GM19463 (cell line): Measurements from ENCODE around the gene ZP4.
A peak's percentile ranks its signal among the peaks of the same experiment; 100 is the strongest.
"Not testable (repeated sequence)": the region's sequence is repeated elsewhere in the genome, so short reads cannot be mapped to it uniquely, and the experiment has no call there.

Experiments
- ATAC-seq: cut with Tn5 transposase; IDR thresholded peaks from one replicate; pipeline ENCODE4 v1.9.1; 2021; ENCODE audit warnings: mild to moderate bottlenecking, moderate library complexity; ENCODE audit not compliant: unreplicated experiment

The ZP4 gene

DNA sequence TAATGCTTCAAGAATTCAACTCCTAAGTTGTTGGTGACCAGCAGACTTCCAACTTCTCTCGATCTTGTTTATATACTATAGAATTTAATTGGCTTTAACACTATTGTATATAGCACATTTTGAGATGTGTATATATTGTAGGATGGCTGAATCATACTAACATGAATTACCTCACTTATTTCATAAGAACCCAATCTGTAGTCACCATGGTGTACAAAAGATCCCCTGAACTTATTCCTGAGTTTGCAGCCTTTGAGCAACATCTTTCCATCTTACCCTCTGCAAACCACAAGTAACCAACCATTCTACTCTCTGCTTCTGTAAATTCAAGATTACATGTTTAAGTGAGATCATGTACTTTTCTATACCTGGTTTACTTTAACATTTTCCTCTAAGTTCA lies 12.3 kb downstream of the ZP4 start:
- no peak for ATAC-seq

DNA sequence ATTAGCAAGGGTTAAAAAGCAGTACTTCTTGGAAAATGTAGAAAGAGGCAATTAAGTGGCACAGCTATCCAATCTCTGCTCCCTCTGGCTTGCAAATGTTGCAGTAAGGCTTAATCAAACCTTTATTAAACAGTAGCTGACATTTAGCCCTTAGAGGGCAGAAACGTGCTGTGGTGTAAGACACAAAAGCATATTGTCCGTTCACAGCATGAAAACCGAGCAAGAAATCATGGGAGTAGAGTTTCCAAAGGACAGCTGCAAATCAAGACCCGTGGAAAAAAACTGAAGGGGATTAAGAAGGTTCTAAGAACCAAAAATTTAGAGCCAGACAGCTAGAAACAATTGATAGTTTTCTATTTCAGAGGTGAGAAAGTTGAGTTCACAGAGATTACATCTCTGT lies 13.1 kb downstream of the ZP4 start:
- no peak for ATAC-seq

- no peak for ATAC-seq
Observed at GRCh38 chr1:237875291-237875690, 15.4 kb downstream of the ZP4 start.

DNA sequence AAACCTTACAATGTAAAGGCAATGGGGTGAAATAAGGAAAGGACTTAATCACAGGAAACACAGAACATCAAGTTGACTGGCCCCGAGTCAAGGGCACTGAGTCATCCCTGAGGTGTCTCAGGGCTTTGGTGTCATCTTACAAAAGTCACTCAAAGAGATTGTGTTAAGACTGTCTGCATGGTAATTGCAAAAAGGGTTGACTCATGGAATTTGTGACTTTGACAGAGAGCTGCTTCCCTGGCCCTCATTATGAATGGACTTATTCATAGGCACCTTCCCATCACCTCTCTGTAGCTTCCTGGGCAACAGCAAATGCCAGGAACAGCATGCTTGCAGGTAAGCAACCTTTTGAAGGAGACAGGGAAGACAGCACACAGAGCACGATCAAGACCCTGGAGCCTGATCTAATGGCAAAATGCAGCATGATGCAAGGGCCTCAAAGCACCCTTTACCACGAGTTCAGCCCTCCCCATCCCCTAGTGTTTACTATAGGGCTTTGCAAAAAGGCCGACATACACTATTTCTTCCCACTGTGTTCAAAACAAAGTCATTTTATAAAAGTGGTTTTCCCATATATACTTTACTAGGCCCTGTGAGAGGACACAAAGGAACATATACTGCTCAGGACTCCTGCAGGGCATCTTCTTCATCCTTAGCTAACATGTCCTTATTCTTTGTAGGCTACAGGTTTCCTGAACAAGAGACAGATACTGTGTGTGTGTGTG lies 17.1 kb downstream of the ZP4 start:
- no peak for ATAC-seq

DNA sequence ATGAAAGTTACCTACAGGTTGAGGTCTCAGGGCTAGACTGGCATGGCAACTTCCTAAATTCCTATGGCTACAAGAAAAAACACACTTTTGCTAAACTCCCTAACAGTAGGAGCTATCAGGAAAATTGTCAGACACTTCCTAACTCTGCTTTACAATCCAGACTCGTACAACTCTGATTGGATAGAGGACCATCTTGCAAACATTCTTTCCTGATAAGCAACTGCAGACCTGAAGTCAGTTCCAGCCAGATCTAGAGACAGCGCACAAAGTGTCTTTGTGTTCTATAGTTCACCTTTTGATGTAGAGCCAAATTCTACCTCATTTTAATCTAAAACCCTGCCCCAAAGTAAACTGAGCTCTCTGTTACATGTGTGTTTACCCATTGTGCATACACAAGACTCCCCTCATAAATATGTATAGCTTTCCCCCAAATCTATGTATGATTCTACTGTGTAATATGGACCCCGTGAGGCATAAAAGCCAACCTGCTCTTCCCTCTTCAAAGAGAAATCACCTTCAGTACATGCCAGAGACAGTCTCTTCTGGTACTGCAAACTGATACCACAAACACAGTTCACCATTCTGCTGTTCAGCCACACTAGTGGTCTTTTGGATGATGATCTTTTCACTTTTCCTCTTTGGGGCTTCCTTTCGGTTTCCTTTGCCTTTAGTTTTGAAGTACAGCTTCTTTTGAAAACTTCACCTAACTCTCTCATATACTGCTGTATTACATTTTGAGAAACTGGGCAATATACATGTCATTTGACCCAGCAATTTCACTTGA lies 21.7 kb downstream of the ZP4 start:
- ATAC-seq = no peak

DNA sequence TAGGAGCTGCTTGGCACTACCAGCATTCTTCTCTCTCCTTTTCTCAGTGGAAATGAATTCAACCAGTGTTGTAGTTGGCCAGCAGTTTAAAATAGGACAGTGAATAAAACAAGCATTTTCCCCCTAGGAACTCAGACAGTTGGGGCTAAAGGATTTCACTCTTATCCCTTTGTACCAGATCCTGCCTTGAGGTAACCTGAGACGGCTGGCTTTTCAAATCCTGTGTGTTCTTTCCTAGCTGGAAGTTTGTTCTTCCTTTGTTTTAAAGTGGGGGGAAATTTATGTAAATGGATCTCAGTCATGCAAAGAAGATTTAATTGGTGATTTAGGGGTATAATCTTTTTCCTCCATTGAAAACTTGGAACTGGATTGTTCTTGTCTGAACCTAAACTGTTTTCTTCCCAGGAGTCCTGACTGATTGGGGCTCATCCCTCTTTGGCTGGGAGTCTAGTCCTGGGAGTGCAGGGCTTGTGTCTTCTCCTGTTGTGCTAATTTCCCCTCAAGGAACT lies 23.3 kb downstream of the ZP4 start:
- no peak for ATAC-seq

DNA sequence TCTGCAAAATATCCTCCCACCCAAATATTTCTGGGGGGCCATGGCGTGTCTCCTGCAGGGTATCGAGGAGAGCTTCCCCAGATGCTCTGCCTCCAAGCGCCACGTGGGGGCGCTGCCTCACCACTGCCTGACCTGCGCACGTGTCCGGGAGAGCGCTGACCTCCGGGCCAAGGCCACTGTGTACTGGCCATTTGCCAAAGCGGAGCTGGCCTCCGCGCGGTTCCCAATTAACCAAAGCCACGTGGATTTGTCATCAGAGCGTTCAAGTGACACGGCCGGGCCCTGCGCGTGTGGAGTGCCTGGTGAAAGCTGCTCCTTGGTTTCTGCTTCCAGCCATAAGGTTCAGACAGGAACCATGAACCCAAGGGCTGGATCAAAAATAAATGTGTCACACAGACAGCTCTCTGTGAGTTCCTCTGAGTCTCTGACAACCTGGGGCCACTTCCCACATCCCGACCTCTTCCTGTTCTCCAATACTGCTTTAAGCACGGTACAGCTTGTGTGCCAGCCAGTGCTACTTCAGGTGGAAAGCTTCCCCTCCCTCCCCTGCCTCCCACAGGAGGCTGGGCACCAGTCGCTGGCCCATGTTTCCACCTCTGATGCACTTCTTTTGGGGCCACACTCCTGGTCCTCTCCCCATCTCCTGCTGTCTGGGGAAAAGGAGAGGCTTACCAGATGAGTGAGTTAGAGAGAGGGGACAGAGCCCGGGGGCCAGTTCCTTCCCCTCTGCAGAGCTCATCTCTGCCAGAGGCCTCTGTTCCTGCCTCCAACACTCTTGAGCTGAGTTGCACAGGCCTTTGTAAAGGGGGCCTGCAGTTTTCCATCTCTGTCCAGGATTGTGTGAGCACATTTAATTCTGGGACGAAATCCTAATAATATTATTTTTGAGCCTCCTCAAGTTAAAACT lies 26.1 kb downstream of the ZP4 start:
- ATAC-seq = peak; percentile 81

DNA sequence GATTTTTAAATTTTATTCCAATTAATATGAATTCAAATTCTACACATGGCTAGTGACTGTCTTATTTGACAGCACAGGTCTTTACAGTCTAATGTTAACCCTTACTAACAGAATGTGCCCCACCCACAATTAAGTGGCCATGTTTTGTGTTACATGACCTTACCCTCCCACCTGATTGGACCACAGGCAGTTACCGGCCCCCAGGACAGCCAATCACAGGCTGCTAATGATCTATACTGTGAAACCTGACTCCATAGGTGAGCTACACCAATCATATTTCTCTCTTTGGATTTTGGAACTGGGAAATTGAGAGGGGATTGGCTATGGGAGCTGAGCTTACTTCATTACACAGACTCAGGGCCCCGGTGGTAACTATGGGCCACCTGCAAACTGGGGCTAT lies 27.5 kb downstream of the ZP4 start:
- no peak for ATAC-seq

DNA sequence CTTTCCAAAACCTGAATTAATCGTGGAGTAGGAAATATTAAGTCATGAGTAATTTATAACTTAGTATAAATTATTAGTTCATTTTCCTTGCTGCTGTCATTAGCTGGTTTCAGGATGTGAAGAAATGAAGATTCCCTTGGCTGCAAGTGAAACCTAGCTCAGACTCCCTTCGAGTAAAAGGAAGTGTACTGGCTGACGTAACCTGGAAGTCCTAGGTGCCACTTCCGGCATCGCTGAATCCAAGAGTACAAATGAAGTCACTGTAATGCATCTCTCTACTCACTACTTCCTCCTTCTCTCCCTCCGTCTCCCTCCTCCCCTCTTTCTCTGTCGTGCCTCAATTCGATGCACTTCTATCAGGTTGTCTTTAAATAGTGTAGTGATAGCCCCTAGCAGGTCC lies 28.8 kb downstream of the ZP4 start:
- no peak for ATAC-seq

DNA sequence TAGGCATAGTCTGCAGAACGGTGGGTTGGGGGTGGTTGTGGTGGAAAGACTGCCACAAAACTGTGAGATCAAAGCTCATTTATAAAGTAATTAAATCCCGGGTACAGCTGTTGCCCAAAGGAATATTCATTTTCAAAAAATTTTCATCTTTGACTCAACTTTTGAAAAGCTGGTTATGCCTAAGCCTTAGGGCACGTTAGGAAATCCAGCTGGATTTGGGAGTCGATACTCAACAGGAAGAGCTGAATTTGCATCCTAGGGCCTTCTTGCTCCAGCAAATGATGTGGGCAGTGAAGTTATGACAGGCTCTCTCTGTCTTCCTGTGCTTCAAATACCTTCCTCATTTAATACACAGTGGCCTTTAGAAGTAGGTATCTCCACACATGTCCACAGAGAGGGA lies 31.7 kb downstream of the ZP4 start:
- no peak for ATAC-seq

DNA sequence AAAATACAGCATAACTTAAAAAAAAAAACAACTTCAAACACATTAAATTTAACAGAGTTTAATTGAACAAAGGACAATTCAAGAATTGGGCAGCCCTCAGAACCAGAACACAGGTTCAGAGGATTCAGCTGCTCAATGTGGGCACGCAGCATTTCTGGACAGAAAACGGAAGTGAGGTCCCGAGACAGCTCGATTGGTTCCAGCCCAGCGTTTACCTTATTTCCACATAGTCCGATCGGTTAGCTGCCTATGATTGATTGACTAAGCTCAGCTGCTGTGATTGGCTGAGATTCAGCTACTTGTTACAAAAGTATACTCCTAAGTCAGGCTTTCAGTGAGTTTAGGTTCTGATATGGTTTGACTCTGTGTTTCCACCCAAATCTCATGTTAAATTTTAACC lies 33.3 kb downstream of the ZP4 start:
- no peak for ATAC-seq

- ATAC-seq = no peak
Observed at GRCh38 chr1:237852342-237852741, 38.4 kb downstream of the ZP4 start.

- ATAC-seq = peak; percentile 71
Observed at GRCh38 chr1:237851210-237851845, 39.4 kb downstream of the ZP4 start.

GRCh38 chr1:237843516-237843915 lies 47.2 kb downstream of the ZP4 start:
- not testable (repeated sequence) for ATAC-seq

DNA sequence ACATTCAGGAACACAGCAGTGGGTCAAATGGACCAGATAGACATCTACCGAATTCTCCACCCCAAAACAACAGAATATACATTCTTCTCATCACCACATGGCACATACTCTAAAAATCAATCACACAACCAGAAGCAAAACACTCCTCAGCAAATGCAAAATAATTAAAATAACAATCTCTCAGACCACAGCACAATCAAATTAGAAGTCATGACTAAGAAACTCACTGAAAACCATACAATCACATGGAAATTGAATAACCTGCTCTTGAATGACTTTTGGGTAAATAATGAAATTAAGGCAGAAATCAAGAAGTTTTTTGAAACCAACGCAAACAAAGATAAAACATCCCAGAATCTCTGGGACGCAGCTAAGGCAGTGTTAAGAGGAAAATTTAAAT lies 49.2 kb downstream of the ZP4 start:
- no peak for ATAC-seq

- no peak for ATAC-seq
Observed at GRCh38 chr1:237838904-237839534, 51.7 kb downstream of the ZP4 start.

- no peak for ATAC-seq
Observed at GRCh38 chr1:237838320-237838719, 52.4 kb downstream of the ZP4 start.

GRCh38 chr1:237834461-237834860 lies 56.3 kb downstream of the ZP4 start:
- no peak for ATAC-seq

GRCh38 chr1:237834048-237834447 lies 56.7 kb downstream of the ZP4 start:
- ATAC-seq = no peak

GRCh38 chr1:237832858-237833257 lies 57.9 kb downstream of the ZP4 start:
- ATAC-seq = no peak
